Sigmoid colon (tissue), 7 donors: ENCODE measurements around the gene SH3BP5. TPM values are rescaled to one million over a fixed set of nuclear protein-coding genes. Genes with fewer than 3 reads are reported as not detected.
A peak's percentile ranks its signal among the peaks of the same experiment; 100 is the strongest.

Experiments used
- DNase-seq: peaks from one replicate; pipeline ENCODE4 v3.0.0-alpha.2; 2019
- H3K27ac ChIP-seq, 4 donors: fragments of 200-600 bp; sonication (generic); one replicate each; pipeline ENCODE4 v1.5.1; 2016 to 2019; ENCODE audit warnings: mild to moderate bottlenecking in 1 of 4
- H3K27me3 ChIP-seq, 3 donors: fragments of 200-600 bp; sonication (generic); one replicate each; pipeline ENCODE4 v1.5.1; 2019; ENCODE audit warnings: mild to moderate bottlenecking in 1 of 3
- H3K36me3 ChIP-seq, 4 donors: fragments of 200-600 bp; sonication (generic); one replicate each; pipeline ENCODE4 v1.5.1; 2016 to 2019
- H3K4me1 ChIP-seq, 4 donors: fragments of 200-600 bp; sonication (generic); one replicate each; pipeline ENCODE4 v1.5.1; 2017 to 2019
- H3K4me3 ChIP-seq, 4 donors: fragments of 200-600 bp; sonication (generic); one replicate each; pipeline ENCODE4 v1.5.1; 2017 to 2019; ENCODE audit warnings: mild to moderate bottlenecking in 2 of 4, moderate library complexity in 1 of 4
- H3K9me3 ChIP-seq, 4 donors: fragments of 200-600 bp in 3 of 4; sonication (generic) in 3 of 4; one replicate each; pipeline versions ENCODE4 v1.5.1 to v1.6.1; 2013 to 2019
- EP300 ChIP-seq, 4 donors: sonication (generic); formaldehyde crosslinking; IDR thresholded peaks; one replicate each; pipeline ENCODE4 v1.6.1; 2017; ENCODE audit warnings: antibody characterized with exemption in 4 of 4
- POLR2A ChIP-seq, 2 donors: fragments of 450-650 bp; IDR thresholded peaks; one replicate each; pipeline ENCODE4 v1.6.1; 2016; ENCODE audit warnings: antibody characterized with exemption in 2 of 2, mild to moderate bottlenecking in 2 of 2, moderate library complexity in 2 of 2
- POLR2AphosphoS5 ChIP-seq, 4 donors: sonication (generic); formaldehyde crosslinking; IDR thresholded peaks; one replicate each; pipeline ENCODE4 v1.6.1; 2017; ENCODE audit warnings: antibody characterized with exemption in 4 of 4
- WGBS, 2 donors: extraction: QIAGEN DNeasy Blood & Tissue Kit; methylation state at CpG; one replicate each; pipeline ENCODE4 v1.1.7; 2013; 5-methylcytosine and 5-hydroxymethylcytosine counted together
- intact Hi-C: fragments of 100-400 bp; cut with DNase I; formaldehyde crosslinking; loops from one replicate; pipeline ENCODE4 v1.15.1; 2023
- polyA plus RNA-seq, 3 donors: library from polyadenylated mRNA; stranded (reverse); fragments of 200-250 nt; gene quantifications; one replicate each; pipeline ENCODE4 v1.2.3, GENCODE V29; 2013
- total RNA-seq, 4 donors: library from RNA; depleted of rRNA; stranded (reverse); fragments of >200 nt; gene quantifications; one replicate each; pipeline ENCODE4 v1.1.0, GENCODE V29; 2016
- TF ChIP-seq, protein P1 (sequence below), 4 experiments: fragments of 450-650 bp in 3 of 4; fragments of 200-600 bp in 1 of 4; IDR thresholded peaks; one replicate each; pipeline ENCODE4 v1.5.1; 2016 to 2019; ENCODE audit warnings: antibody characterized with exemption in 4 of 4, mild to moderate bottlenecking in 3 of 4, moderate library complexity in 2 of 4
- donor health status: healthy with polysubstance abuse.
- donor health status: Bipolar disorder and iron deficiency.
- donor health status: healthy.

The SH3BP5 gene
- total and polyA plus RNA-seq, 7 donors = 5.5 to 40.4 (median 31.2) TPM

DNA sequence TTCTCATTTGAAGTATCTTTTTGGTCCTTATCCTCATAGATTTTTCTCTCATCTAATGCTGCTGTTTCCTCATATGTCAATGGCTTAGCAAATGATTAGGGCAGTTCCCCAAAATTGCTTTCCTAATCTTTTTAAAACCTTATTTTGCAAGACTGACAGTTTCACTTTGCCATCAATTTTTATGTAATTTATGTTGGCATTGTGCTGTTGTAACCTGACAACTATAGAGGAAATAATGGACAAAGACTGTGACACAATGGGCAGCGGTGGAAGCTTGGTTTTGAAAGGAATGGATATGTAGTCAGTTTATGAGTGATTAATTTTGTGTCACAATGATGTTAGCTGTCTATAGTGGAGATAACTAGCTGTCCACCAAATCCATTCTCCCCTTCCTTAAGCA is 10.6 kb upstream of the SH3BP5 start:
- DNase-seq = no peak
- Histone ChIP-seq H3K4me3 (no peak overlapping the region), H3K9me3 (no peaks in the 10 kb centered on the region), H3K27ac (no peak overlapping the region), H3K4me1 (no peaks in the 10 kb centered on the region), H3K36me3 (no peaks in the 10 kb centered on the region), H3K27me3 (no peaks in the 10 kb centered on the region)
- intact Hi-C loops = no loop called here
- no peak for TF ChIP-seq EP300 (IDR thresholded peaks at IDR 0.05)
- TF ChIP-seq POLR2AphosphoS5 (IDR thresholded peaks at IDR 0.05) = no peak
- TF ChIP-seq POLR2A (IDR thresholded peaks at IDR 0.05) = no peak
- TF ChIP-seq, protein P1, sequence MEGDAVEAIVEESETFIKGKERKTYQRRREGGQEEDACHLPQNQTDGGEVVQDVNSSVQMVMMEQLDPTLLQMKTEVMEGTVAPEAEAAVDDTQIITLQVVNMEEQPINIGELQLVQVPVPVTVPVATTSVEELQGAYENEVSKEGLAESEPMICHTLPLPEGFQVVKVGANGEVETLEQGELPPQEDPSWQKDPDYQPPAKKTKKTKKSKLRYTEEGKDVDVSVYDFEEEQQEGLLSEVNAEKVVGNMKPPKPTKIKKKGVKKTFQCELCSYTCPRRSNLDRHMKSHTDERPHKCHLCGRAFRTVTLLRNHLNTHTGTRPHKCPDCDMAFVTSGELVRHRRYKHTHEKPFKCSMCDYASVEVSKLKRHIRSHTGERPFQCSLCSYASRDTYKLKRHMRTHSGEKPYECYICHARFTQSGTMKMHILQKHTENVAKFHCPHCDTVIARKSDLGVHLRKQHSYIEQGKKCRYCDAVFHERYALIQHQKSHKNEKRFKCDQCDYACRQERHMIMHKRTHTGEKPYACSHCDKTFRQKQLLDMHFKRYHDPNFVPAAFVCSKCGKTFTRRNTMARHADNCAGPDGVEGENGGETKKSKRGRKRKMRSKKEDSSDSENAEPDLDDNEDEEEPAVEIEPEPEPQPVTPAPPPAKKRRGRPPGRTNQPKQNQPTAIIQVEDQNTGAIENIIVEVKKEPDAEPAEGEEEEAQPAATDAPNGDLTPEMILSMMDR (IDR thresholded peaks at IDR 0.05) = no peak
- 94% methylated on average over 1 of the region's 1 CpG for WGBS, 2 donors

DNA sequence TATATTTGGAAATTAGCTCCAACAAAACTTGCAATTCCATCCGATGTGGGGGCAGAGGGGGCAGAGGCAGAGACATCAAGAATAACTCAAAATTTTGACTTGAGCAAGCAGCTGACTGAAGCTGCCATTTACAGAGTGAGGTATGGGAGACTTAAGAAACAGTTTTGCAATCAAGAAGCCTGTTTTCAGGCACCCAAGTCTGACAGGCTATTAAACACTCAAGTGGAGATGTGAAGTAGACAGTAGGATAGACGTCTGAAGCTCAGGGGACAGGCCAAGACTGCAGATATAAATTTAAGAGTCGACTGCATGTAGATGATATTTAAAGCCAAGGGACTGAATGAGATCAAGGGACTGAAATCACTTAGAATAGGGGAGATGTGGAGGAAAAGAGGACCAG is 9.9 kb upstream of the SH3BP5 start:
- no peak for DNase-seq
- intact Hi-C loops = no loop called here
- Histone ChIP-seq H3K27me3 (no peaks in the 10 kb centered on the region), H3K27ac (no peak overlapping the region), H3K4me3 (no peak overlapping the region), H3K4me1 (no peaks in the 10 kb centered on the region), H3K36me3 (no peaks in the 10 kb centered on the region), H3K9me3 (no peaks in the 10 kb centered on the region)
- TF ChIP-seq EP300 (IDR thresholded peaks at IDR 0.05) (no peak), POLR2AphosphoS5 (IDR thresholded peaks at IDR 0.05) (no peak), POLR2A (IDR thresholded peaks at IDR 0.05) (no peak)
- TF ChIP-seq, protein P1 (IDR thresholded peaks at IDR 0.05) = no peak
- WGBS, 2 donors = 84 to 91% methylated on average over 3 of the region's 3 CpGs

DNA sequence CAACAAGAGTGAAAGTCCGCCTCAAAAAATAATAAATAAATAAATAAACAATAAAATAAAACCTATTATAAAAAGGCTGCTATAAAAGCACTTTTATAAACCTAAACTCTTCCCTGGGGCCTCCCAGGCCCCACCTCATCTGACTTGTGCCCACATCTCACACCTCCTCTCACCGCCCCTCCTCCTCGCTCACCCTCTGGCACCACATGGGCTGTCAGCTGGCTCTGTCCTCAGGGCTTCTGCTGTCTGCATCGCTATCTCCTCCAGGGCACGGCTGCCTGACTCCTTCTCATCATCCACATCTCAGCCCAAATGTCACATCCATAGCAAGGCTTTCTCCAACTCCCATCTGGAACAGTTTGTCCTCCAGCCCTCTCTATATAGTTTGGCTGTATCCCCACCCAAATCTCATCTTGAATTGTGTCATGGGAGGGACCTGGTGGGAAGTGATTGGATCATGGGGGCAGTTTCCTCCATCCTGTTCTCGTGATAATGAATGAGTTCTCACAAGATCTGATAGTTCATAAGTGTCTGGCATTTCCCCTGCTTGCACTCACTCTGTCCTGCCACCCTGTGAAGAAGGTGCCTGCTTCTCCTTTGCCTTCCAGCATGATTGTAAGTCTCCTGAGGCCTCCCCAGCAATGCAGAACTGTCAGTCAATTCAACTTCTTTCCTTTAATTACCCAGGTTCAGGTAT is 8.8 kb upstream of the SH3BP5 start:
- no peak for DNase-seq
- Histone ChIP-seq H3K27me3 (no peaks in the 10 kb centered on the region), H3K9me3 (no peaks in the 10 kb centered on the region), H3K4me1 (no peaks in the 10 kb centered on the region), H3K4me3 (no peak overlapping the region), H3K27ac (no peak overlapping the region), H3K36me3 (no peaks in the 10 kb centered on the region)
- intact Hi-C loops = no loop called here
- 83 to 90% methylated on average over 6 of the region's 6 CpGs for WGBS, 2 donors
- no peak for TF ChIP-seq POLR2AphosphoS5 (IDR thresholded peaks at IDR 0.05)
- no peak for TF ChIP-seq EP300 (IDR thresholded peaks at IDR 0.05)
- no peak for TF ChIP-seq POLR2A (IDR thresholded peaks at IDR 0.05)
- TF ChIP-seq, protein P1 (IDR thresholded peaks at IDR 0.05) = no peak

DNA sequence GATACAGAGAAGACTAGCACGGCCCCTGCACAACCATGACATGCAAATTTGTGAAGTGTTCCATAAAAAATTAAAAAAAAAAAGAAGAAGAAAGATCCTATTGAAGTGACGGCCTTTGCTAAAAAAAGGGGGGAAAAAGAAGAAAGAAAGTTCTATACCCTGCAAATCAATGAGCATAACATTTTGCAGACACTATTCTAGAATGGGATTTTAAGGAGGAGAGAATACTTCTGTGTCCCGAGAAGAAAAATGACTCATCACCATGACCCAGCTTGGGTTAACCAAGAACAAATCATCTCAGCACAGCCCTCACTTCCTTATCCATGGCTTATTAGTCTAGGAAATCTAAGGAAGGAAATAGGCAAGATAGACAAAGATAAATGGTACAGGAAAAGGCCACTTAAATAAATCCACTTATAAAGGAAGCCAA is 7.4 kb upstream of the SH3BP5 start:
- intact Hi-C loops = no loop called here
- Histone ChIP-seq H3K4me1 (no peaks in the 10 kb centered on the region), H3K36me3 (no peaks in the 10 kb centered on the region), H3K27ac (no peak overlapping the region), H3K4me3 (no peak overlapping the region), H3K9me3 (no peaks in the 10 kb centered on the region), H3K27me3 (no peaks in the 10 kb centered on the region)
- TF ChIP-seq POLR2AphosphoS5 (IDR thresholded peaks at IDR 0.05) = no peak
- TF ChIP-seq EP300 (IDR thresholded peaks at IDR 0.05) = no peak
- TF ChIP-seq, protein P1 (IDR thresholded peaks at IDR 0.05) = no peak
- TF ChIP-seq POLR2A (IDR thresholded peaks at IDR 0.05) = no peak
- WGBS, 2 donors = 64 to 75% methylated on average over 3 of the region's 3 CpGs
- peak; percentile 26 for DNase-seq

DNA sequence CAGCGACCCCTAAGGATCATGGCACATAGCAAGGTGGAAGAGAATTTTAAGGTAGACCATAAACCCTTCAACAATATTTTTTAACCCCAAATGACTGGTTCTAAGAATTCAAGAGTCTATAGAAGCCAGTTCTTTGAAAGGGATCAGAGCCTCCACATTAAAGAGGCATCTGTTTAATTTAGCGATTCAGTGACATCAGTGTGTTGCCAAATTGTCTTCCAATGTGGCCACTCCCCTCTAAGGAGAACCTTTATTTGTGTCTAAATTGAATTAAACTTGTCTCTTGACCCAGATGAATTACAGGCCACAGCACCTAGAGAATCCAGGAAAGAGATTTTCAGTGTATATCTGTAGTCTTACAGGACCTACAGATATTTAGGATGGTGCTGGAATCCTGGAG is 6.6 kb upstream of the SH3BP5 start:
- intact Hi-C loops = no loop called here
- H3K4me1 ChIP-seq = no peaks in the 10 kb centered on the region
- H3K27ac ChIP-seq = no peak overlapping the region
- no peak for DNase-seq
- H3K9me3 ChIP-seq = no peaks in the 10 kb centered on the region
- no peaks in the 10 kb centered on the region for H3K27me3 ChIP-seq
- no peak overlapping the region for H3K4me3 ChIP-seq
- 92 to 95% methylated on average over 2 of the region's 2 CpGs for WGBS, 2 donors
- H3K36me3 ChIP-seq = no peaks in the 10 kb centered on the region
- TF ChIP-seq POLR2AphosphoS5 (IDR thresholded peaks at IDR 0.05) (no peak), POLR2A (IDR thresholded peaks at IDR 0.05) (no peak), EP300 (IDR thresholded peaks at IDR 0.05) (no peak)
- TF ChIP-seq, protein P1 (IDR thresholded peaks at IDR 0.05) = no peak
